ENCODE measurements around the gene FAM168A.

DNA sequence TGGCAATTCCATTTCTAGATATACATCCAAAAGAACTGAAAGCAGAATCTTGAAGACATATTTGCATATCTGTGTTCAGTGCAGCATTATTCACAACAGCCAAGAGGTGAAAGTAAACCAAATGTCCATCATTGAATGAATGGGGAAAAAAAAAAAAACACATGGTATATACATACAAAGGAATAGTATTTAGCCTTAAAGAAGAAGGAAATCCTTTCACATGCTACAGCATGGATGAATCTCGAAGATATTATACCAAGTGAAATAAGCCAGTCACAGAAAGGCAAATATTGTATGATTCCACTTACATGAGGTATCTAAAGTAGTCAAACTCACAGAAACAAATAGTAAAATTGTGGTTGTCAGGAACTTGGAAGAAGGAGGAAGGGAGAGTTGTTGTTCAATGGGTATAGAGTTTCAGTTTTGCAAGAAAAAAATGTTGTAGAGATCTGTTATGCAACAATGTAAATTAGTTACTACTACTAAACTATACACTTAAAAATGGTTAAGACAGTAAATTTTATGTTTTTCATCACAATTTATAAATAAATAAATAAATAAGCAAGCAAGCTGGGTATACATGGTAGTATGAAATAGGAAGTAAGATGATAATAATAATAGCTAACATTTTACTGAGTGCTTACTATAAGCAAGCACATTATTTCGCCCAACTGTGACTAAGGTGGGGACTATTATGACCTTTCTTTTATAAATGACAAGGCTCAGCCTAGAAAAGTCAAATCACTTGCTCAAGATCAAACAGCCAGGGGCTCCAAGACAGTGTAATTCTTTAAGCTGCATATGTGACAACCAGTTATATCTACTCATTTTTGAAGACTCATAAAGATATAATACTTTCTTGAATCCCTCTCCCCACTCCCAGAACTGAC lies 50.0 kb downstream of the FAM168A start:
- no peak for TF ChIP-seq CTCF (IDR thresholded peaks at IDR 0.05)
- TF ChIP-seq EZH2 (IDR thresholded peaks at IDR 0.05) = no peak
- TF ChIP-seq EZH2phosphoT487 (IDR thresholded peaks at IDR 0.05) = no peak
